ENCODE data around the gene PC. TPM values are rescaled to one million over a fixed set of nuclear protein-coding genes. Genes with fewer than 3 reads are reported as not detected.
"Not testable (repeated sequence)": the region's sequence is repeated elsewhere in the genome, so short reads cannot be mapped to it uniquely, and the experiment has no call there.

PC gene
- total and polyA plus RNA-seq, 9 donors = 4.2 to 27.5 (median 14.7) TPM

DNA sequence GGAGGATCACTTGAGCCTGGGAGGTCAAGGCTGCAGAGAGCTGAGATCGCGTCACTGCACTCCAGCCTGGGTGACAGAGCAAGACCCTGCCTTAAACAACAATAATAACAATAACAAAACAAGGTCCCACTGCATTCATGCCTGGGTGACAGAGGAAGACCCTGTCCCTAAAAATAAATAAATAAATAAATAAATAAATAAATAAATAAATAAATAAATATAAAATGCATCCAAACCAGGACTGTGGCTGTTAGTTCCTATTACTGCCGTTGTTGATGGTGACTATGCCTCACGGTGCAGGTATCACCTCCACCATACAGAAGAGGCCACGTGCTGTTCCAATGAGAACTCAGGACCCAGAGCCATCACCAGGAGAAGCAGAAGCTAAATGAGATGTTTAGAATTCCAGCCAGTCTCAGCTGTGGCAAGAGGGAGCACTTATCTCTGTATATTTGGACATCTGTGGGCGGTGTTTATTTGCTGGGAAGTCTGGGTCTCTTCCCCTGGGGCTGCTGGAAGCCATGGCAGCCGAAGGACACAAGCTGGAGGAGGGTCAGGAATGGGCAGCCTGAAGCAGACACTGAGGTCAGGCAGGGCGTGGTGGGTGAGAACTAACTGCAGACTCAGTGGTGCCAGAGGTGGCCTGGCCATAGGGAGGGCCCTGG lies 38.6 kb upstream of the PC start:
- Histone ChIP-seq H3K9me3 (no peaks in the 10 kb centered on the region), H3K36me3 (no peaks in the 10 kb centered on the region), H3K4me1 (ENCODE audit: insufficient read depth) (peaks cover 10% of the 10 kb centered on the region), H3K27ac (no peak overlapping the region), H3K27me3 (no peaks in the 10 kb centered on the region), H3K4me3 (no peak overlapping the region)
- 13 to 42% (median 20%) methylated on average over 8 of the region's 8 CpGs for WGBS, 3 donors
- DNase-seq = no peak
- no peak for TF ChIP-seq POLR2A (IDR thresholded peaks at IDR 0.05)
- no peak for TF ChIP-seq EP300 (IDR thresholded peaks at IDR 0.05)
- TF ChIP-seq CTCF (IDR thresholded peaks at IDR 0.05) = no peak
- intact Hi-C loops (cut with DNase I) = no loop called here

- no peaks in the 10 kb centered on the region for H3K27me3 ChIP-seq
- no peaks in the 10 kb centered on the region for H3K36me3 ChIP-seq
- peaks cover 9% of the 10 kb centered on the region for H3K4me1 ChIP-seq (ENCODE audit: insufficient read depth)
- TF ChIP-seq CTCF (IDR thresholded peaks at IDR 0.05) (no peak), EP300 (IDR thresholded peaks at IDR 0.05) (no peak), POLR2A (IDR thresholded peaks at IDR 0.05) (no peak)
- H3K9me3 ChIP-seq = no peaks in the 10 kb centered on the region
- no peak for DNase-seq
- H3K4me3 ChIP-seq = no peak overlapping the region
- no peak overlapping the region for H3K27ac ChIP-seq
- 44 to 65% (median 56%) methylated on average over 2 of the region's 2 CpGs for WGBS, 3 donors
- intact Hi-C loops (cut with DNase I) = no loop called here
Observed at GRCh38 chr11:66992041-66992440, 33.9 kb upstream of the PC start.

DNA sequence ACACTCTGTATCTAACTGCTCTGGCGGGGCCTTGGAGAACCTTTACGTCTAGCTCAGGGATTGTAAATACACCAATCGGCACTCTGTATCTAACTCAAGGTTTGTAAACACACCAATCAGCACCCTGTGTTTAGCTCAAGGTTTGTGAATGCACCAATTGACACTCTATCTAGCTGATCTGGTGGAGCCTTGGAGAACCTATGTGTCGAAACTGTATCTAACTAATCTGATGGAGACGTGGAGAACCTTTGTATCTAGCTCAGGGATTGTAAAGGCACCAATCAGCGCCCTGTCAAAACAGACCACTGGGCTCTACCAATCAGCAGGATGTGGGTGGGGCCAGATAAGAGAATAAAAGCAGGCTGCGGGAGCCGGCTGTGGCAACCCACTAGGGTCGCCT lies 31.2 kb upstream of the PC start:
- H3K36me3 ChIP-seq; H3K9me3 ChIP-seq; H3K27me3 ChIP-seq; H3K27ac ChIP-seq; intact Hi-C loops (cut with DNase I); H3K4me3 ChIP-seq; DNase-seq; H3K4me1 ChIP-seq (ENCODE audit: insufficient read depth): not testable (repeated sequence)
- 65 to 72% (median 67%) methylated on average over 9 of the region's 9 CpGs for WGBS, 3 donors

- intact Hi-C loops (cut with DNase I); H3K27ac ChIP-seq; H3K9me3 ChIP-seq; DNase-seq; H3K4me1 ChIP-seq (ENCODE audit: insufficient read depth); H3K36me3 ChIP-seq; H3K27me3 ChIP-seq; H3K4me3 ChIP-seq: not testable (repeated sequence)
- WGBS, 3 donors = 92 to 94% (median 93%) methylated on average over 17 to 28 of the region's 28 CpGs
Observed at GRCh38 chr11:66988741-66989140, 30.6 kb upstream of the PC start.

GRCh38 chr11:66987924-66988637 lies 29.9 kb upstream of the PC start:
- Histone ChIP-seq H3K4me3 (no peak overlapping the region), H3K36me3 (no peaks in the 10 kb centered on the region), H3K27me3 (no peaks in the 10 kb centered on the region), H3K4me1 (ENCODE audit: insufficient read depth) (no peaks in the 10 kb centered on the region), H3K27ac (no peak overlapping the region), H3K9me3 (no peaks in the 10 kb centered on the region)
- no peak for TF ChIP-seq EP300 (IDR thresholded peaks at IDR 0.05)
- TF ChIP-seq CTCF (IDR thresholded peaks at IDR 0.05) = no peak
- no peak for TF ChIP-seq POLR2A (IDR thresholded peaks at IDR 0.05)
- 79 to 84% (median 81%) methylated on average over 13 of the region's 13 CpGs for WGBS, 3 donors
- intact Hi-C loops (cut with DNase I) = no loop called here
- DNase-seq = no peak

All from ovary (tissue), 9 donors.